GM18951 (cell line): ENCODE measurements around the gene EIF5.

Experiments
- POLR2A ChIP-seq: IDR thresholded peaks from 4 replicates; pipeline ENCODE4 v1.6.1; 2011; ENCODE audit warnings: mild to moderate bottlenecking; ENCODE audit not compliant: insufficient read length, insufficient read depth; ENCODE audit errors: extremely low read depth
- in situ Hi-C: fragments of 300-500 bp; cut with MboI; formaldehyde crosslinking; loops from one replicate; pipeline ENCODE4 v1.12.0; 2022; ENCODE audit warnings: low sequenced_read_pairs, mixed read lengths, inconsistent platforms; ENCODE audit not compliant: unreplicated experiment

Gene EIF5

GRCh38 chr14:103334644-103335622, 896 bp downstream of the EIF5 start:
- TF ChIP-seq POLR2A = no peak
- in situ Hi-C loops = no loop called here

DNA sequence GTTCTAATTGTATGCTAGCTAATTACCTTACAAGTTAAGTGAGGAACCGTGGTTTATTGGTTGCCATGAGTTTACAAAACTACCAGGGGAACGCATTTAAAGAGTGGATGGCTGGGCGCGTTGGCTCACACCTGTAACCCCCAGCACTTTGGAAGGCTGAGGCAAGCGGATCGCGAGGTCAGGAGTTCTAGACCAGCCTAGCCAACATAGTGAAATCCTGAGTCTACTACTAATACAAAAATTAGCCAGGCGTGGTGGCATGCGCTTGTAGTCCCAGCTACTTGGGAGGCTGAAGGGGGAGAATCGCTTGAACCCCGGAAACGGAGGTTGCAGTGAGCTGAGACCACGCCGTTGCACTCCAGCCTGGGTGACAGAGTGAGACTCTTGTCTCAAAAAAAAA, 2.2 kb downstream of the EIF5 start:
- TF ChIP-seq POLR2A = no peak
- in situ Hi-C loops = no loop called here

GRCh38 chr14:103337794-103338193, 3.8 kb downstream of the EIF5 start:
- in situ Hi-C loops = no loop called here
- no peak for TF ChIP-seq POLR2A

DNA sequence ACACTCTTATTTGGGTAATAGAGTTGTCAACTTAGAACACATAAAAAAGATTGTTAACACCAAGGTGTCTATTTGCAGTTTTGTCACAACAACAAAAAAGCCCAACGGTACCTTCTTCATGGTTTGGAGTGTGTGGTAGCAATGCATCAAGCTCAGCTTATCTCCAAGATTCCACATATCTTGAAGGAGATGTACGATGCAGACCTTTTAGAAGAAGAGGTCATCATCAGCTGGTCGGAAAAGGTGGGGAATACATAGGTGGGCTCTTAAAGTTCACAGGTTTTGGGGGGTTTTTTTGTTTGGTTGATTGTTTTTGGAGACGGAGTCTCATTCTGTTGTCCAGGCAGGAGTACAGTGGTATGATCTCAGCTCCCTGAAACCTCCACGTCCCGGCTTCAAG, 5.5 kb downstream of the EIF5 start:
- TF ChIP-seq POLR2A = no peak
- in situ Hi-C loops = no loop called here

DNA sequence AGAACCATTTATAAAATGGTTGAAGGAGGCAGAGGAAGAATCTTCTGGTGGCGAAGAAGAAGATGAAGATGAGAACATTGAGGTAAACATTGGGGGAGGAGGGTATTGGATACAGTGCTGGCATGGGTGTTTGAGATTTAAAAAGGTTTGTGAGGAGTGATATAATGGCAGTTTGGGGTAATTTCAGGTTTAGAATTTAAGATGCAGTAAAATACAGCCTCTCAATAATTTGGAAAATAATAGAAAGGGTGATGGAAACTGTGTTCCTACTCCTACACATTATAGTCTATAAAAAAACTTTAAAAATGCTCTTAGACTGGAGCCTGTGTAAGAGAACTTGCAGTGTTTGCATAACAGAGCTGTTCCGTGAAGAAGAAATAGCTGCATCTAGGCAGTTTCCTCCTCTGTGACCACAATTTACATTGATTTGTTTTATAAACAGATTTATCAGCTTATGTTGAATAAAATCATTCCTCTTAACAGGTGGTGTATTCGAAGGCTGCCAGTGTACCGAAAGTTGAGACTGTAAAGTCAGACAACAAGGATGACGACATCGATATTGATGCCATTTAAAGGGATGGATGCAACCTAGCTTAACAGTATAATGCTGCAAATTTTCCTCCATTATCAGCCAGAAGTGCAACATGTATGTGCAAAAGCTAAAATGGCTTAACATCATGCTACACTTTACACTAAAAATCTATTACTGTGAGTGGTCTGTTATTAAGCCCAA, 6.6 kb downstream of the EIF5 start:
- TF ChIP-seq POLR2A = no peak
- in situ Hi-C loops = no loop called here

GRCh38 chr14:103341250-103342129, 7.5 kb downstream of the EIF5 start:
- in situ Hi-C loops = no loop called here
- TF ChIP-seq POLR2A = no peak

DNA sequence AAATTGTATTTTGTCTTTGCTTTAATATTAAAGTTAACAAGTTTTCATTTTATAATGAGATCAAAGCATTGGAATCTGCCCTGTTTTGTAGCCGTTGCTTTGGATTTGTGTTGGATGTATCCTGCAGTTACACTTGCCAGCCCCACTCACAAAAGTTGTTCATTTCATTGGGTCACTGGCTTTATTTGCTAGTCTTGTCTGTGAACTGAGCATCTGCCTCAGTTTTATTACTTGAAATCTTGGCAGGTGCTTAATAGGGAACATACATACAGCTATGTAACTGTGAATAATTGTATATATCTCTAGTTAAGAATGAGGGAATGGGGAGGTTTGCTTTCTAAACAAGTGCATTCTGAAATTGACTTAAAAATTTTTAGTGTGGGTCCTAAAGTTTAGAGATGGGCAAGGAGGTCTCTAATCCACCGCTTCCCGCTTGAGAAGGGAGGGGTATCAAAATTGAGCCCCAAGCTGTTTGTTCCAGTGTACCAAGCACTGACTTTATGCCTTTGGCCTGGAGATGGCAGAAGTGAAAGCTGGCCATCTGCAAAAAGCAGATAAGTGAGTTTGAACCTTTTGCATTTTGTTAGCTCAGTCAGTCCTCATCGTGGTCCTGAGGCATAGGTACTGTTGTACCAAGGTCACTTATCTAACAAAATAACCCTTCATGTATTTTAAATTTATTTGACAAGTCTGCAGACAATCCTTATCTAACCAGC, 9.3 kb downstream of the EIF5 start:
- no peak for TF ChIP-seq POLR2A
- in situ Hi-C loops = no loop called here

DNA sequence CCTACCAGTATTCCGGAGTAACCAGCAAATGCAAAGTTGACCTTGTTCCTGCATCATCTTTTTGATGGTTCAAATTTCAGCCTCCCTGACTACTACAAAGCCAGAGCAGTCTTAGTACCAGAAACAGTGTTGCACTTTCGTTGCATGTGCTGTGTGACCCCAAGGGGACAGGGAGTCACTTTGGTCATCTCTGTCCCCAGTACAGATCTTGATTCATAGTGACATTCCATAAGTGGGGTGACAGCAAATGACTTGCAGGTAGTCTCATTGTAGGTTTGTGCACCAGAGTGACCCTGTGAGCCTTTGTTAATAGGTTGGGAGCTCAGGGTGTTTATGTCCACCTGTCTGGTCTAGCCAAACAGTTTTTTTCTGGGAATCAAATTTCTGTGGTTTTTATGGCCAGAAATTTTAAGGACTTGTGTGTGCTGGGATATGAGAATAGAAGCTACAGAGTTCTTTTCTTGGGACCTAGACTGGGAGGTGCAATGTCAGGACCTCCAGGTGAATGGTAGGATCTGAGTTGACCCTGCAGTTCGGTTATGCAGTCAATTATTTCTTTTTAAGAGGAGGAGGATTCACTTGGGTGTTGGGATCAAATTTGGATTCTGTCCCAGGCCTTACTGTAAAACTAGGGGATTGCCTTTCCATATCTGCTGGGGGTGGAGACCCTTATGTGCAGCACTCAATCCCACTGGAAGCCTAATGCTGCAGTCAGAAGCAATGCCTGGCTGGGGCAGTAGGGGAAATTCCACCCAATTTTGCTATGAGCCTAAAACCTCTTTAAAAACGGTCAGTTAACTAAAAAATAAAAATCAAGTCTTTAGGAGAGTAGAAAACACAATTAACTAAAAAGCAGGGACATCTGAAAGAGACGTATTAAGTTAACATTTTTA, 10.1 kb downstream of the EIF5 start:
- in situ Hi-C loops = no loop called here
- no peak for TF ChIP-seq POLR2A

DNA sequence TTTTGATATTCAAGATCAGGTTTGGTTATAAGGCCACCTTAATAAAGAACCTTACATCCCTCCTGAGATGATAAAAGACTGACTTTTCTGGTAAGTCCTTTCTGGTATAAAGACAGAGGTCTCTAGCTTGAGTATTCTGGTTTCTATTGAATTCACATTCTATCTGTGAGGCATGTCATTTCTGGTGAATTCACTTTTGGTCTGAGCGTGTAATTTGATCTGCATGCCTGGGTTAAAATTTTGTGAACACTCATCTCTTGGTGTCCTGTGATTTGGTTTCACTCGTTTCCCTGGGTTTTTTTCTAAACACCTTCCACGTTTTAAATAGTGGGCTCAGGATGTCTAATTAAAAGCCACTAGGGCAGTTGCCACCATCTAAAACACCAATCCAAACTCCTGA, 12.2 kb downstream of the EIF5 start:
- TF ChIP-seq POLR2A = no peak
- in situ Hi-C loops = no loop called here

DNA sequence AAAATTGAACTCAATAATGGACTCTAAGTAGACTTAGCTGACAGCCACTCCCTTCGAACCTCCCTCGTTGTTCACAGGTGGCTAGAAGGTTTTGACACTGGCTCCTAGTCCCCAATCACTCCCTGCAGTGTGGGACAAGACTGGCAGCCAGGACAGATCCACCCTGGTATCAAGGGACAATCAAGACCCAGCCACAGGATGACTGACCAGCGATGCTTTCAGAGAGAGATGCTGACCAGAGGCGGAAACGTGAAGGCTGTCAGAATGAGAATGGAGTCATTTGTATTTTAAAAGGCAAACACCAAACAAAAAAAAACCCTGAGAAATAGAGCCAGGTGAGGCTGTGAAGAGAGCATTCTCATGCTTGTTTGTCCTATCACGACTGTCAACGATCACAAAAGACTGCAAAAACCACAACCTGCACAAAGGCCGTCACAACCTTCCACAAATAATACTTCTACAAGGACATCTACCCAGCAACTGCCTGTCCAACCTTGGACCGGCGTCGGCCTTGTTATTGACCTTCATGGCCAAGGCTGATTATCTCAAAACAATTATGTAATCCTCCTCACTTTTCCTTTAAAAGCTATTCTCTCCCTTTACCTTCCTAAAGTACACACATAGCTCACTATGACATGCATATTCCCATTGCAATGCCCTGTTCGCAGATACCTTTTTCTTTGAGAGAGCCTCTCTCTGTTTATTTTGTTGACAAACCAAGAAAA, 13.2 kb downstream of the EIF5 start:
- TF ChIP-seq POLR2A = no peak
- in situ Hi-C loops = no loop called here

- in situ Hi-C loops = no loop called here
- no peak for TF ChIP-seq POLR2A
These were observed 14.1 kb downstream of the EIF5 start for GRCh38 chr14:103348154-103348553.
